Heart right ventricle (tissue), 16 donors: ENCODE data around the gene HS3ST4. TPM values are rescaled to one million over a fixed set of nuclear protein-coding genes. Genes with fewer than 3 reads are reported as not detected.

Experiments
- ATAC-seq, 8 donors: fragments of 200-7000 bp; cut with Tn5 transposase; one replicate each; pipeline ENCODE4 v1.9.1; 2020; ENCODE audit warnings: mild to moderate bottlenecking in 8 of 8, moderate library complexity in 8 of 8, moderate number of reproducible peaks in 1 of 8
- DNase-seq, 2 donors: peaks; one replicate each; pipeline ENCODE4 v3.0.0-alpha.2; 2020
- H3K27ac ChIP-seq, 10 donors: fragments of 200-600 bp; sonication (generic) in 2 of 10; one replicate each; pipeline versions ENCODE4 v1.5.0 to v1.8.0; 2020 to 2022; ENCODE audit warnings: mild to moderate bottlenecking in 3 of 10
- H3K27me3 ChIP-seq, 7 donors: fragments of 200-600 bp; one replicate each; pipeline ENCODE4 v1.8.0; 2021 to 2022; ENCODE audit warnings: mild to moderate bottlenecking in 2 of 7
- H3K36me3 ChIP-seq, 9 donors: fragments of 200-600 bp; sonication (generic) in 1 of 9; one replicate each; pipeline versions ENCODE4 v1.5.0 to v1.8.0; 2020 to 2022; ENCODE audit warnings: mild to moderate bottlenecking in 2 of 9
- H3K4me1 ChIP-seq, 9 donors: fragments of 200-600 bp; sonication (generic) in 1 of 9; one replicate each; pipeline versions ENCODE4 v1.5.0 to v1.8.0; 2020 to 2022; ENCODE audit warnings: mild to moderate bottlenecking in 4 of 9
- H3K4me3 ChIP-seq, 10 donors: fragments of 200-600 bp; sonication (generic) in 2 of 10; one replicate each; pipeline versions ENCODE4 v1.5.0 to v1.8.0; 2020 to 2022; ENCODE audit warnings: mild to moderate bottlenecking in 7 of 10, moderate library complexity in 2 of 10
- H3K9me3 ChIP-seq, 11 donors: fragments of 200-600 bp in 10 of 11; sonication (generic) in 2 of 11; one replicate each; pipeline versions ENCODE4 v1.5.0 to v1.8.0; 2013 to 2022; ENCODE audit warnings: mild to moderate bottlenecking in 2 of 11, control low read depth in 1 of 11, moderate library complexity in 1 of 11
- CTCF ChIP-seq, 9 donors: fragments of 200-600 bp; sonication (generic) in 2 of 9; IDR thresholded peaks; one replicate each; pipeline versions ENCODE4 v1.5.0 to v1.8.0; 2021 to 2022; ENCODE audit warnings: antibody characterized with exemption in 9 of 9, mild to moderate bottlenecking in 5 of 9, moderate library complexity in 1 of 9
- WGBS, 2 donors: extraction: QIAGEN DNeasy Blood & Tissue Kit; methylation state at CpG; one replicate each; pipeline ENCODE4 v1.1.7; 2013; ENCODE audit warnings: inconsistent platforms in 1 of 2; 5-methylcytosine and 5-hydroxymethylcytosine counted together
- intact Hi-C, 10 donors: fragments of 100-400 bp; cut with DNase I; formaldehyde crosslinking; loops; one replicate each; pipeline versions ENCODE4 v1.11.1 to v1.14.2; 2022
- polyA plus RNA-seq, 2 donors: library from polyadenylated mRNA; stranded (reverse); fragments of 200-250 nt; gene quantifications; one replicate each; pipeline ENCODE4 v1.2.3, GENCODE V29; 2013
- total RNA-seq, 10 donors: library from RNA; stranded (reverse); fragmentation: NEBNext Ultra II Directional in 3 of 10; extraction: Animal tissue kit (Norgen Biotek cat#: 25700) in 3 of 10; gene quantifications; one replicate each; pipeline versions ENCODE4 v1.2.1 to v1.2.4, GENCODE V29; 2021 to 2023
- donor health status: Arrhythmogenic right ventricular cardiomyopathy.
- donor health status: ischemic (EF 13 %, LVEDD 7.1; RV severe dilation, severe dysfunction).
- donor health status: healthy with polysubstance abuse.
- donor health status: DM: no; HTN: yes; CAD: no.
- donor health status: DM: no; HTN: no; CAD: no.
- donor health status: ischemic (EF 25% LVEDD 6.9; RV normal size, moderate dysfunction).
- donor health status: ischemic (EF 25% LVEDD 5.7; RV mildly dilated, moderate dysfunction).
- donor health status: healthy.
- donor health status: DM: yes; HTN: yes; CAD: no.
- donor health status: Ischemic cardiomyopathy.
- donor health status: ischemic (EF 35%, LVEDD 5.7; RV mildly dilated, moderate dysfunction).
- donor health status: nonischemic (EF 11% LVEDD 7.7; RV severe dilation, severe dysfunction).
- donor health status: DM: yes; HTN: yes; CAD: no.
- donor health status: PGD.
- donor health status: ischemic (EF 29% LVEDD 5.4; RV normal size, mild dysfunction).
- donor health status: nonischemic (EF 23%, LVEDD 6.1; RV moderate dilation, normal function).

HS3ST4 gene
- total and polyA plus RNA-seq, 12 donors: 0.01 TPM; not detected in 11

GRCh38 chr16:25716186-25716585 is 24.4 kb downstream of the HS3ST4 start:
- Histone ChIP-seq H3K36me3 (no peaks in the 10 kb centered on the region), H3K4me1 (no peaks in the 10 kb centered on the region), H3K9me3 (peaks cover 0 to 3% (median 0%) of the 10 kb centered on the region in 11 donors), H3K4me3 (no peak overlapping the region), H3K27me3 (peaks cover 0 to 22% (median 4%) of the 10 kb centered on the region in 7 donors), H3K27ac (no peak overlapping the region)
- DNase-seq (no peak), ATAC-seq (no peak)
- no peak for TF ChIP-seq CTCF (IDR thresholded peaks at IDR 0.05)
- WGBS, 2 donors: 82 to 94% methylated on average over 2 of the region's 2 CpGs
- intact Hi-C loops: no loop called here

GRCh38 chr16:25721439-25721838 is 29.7 kb downstream of the HS3ST4 start:
- H3K4me3 ChIP-seq: no peak overlapping the region
- WGBS, 2 donors: 79 to 80% methylated on average over 3 of the region's 3 CpGs
- DNase-seq: no peak
- intact Hi-C loops: no loop called here
- no peak for TF ChIP-seq CTCF (IDR thresholded peaks at IDR 0.05)
- no peak for ATAC-seq
- no peak overlapping the region for H3K27ac ChIP-seq
- no peaks in the 10 kb centered on the region for H3K4me1 ChIP-seq
- no peaks in the 10 kb centered on the region for H3K36me3 ChIP-seq
- peaks cover 0 to 5% (median 0%) of the 10 kb centered on the region in 7 donors for H3K27me3 ChIP-seq
- H3K9me3 ChIP-seq: no peaks in the 10 kb centered on the region

GRCh38 chr16:25726430-25727098 is 34.8 kb downstream of the HS3ST4 start:
- DNase-seq (no peak), ATAC-seq (no peak)
- Histone ChIP-seq H3K27me3 (peaks cover 0 to 5% (median 0%) of the 10 kb centered on the region in 7 donors), H3K36me3 (no peaks in the 10 kb centered on the region), H3K9me3 (no peaks in the 10 kb centered on the region), H3K4me1 (no peaks in the 10 kb centered on the region), H3K27ac (no peak overlapping the region), H3K4me3 (no peak overlapping the region)
- intact Hi-C loops: no loop called here
- no peak for TF ChIP-seq CTCF (IDR thresholded peaks at IDR 0.05)
- 55 to 56% methylated on average over 5 of the region's 5 CpGs for WGBS, 2 donors

GRCh38 chr16:25729188-25729915 is 37.6 kb downstream of the HS3ST4 start:
- intact Hi-C loops: no loop called here

More at GRCh38 chr16:25729188-25729915, 37.6 kb downstream of the HS3ST4 start:
- no peak for TF ChIP-seq CTCF (IDR thresholded peaks at IDR 0.05)
- H3K27me3 ChIP-seq: peaks cover 0 to 6% (median 0%) of the 10 kb centered on the region in 7 donors
- no peak overlapping the region for H3K4me3 ChIP-seq
- ATAC-seq: no peak
- H3K36me3 ChIP-seq: no peaks in the 10 kb centered on the region
- H3K9me3 ChIP-seq: no peaks in the 10 kb centered on the region
- no peak for DNase-seq
- H3K4me1 ChIP-seq: no peaks in the 10 kb centered on the region
- WGBS, 2 donors: 83 to 85% methylated on average over 15 of the region's 15 CpGs
- no peak overlapping the region for H3K27ac ChIP-seq
